DMS53 (cell line): ENCODE measurements around the gene ANKS1B.
A peak's percentile ranks its signal among the peaks of the same experiment; 100 is the strongest.
"Not testable (repeated sequence)": the region's sequence is repeated elsewhere in the genome, so short reads cannot be mapped to it uniquely, and the experiment has no call there.

Source experiments
- DNase-seq: peaks from one replicate; lab custom pipeline; 2025; lab: John Stamatoyannopoulos, UW

ANKS1B gene

GRCh38 chr12:99759444-99759843 is 225.3 kb downstream of the ANKS1B start:
- DNase-seq = no peak

- no peak for DNase-seq
Observed at GRCh38 chr12:99758997-99759396, 225.7 kb downstream of the ANKS1B start.

GRCh38 chr12:99752740-99753139 is 232.0 kb downstream of the ANKS1B start:
- no peak for DNase-seq

GRCh38 chr12:99746538-99746937 is 238.2 kb downstream of the ANKS1B start:
- DNase-seq = peak; percentile 32

- DNase-seq = no peak
Observed at GRCh38 chr12:99745895-99746294, 238.8 kb downstream of the ANKS1B start.

- no peak for DNase-seq
Observed at GRCh38 chr12:99745121-99745520, 239.6 kb downstream of the ANKS1B start.

GRCh38 chr12:99736760-99737269 is 247.9 kb downstream of the ANKS1B start:
- no peak for DNase-seq

- DNase-seq = no peak
Observed at GRCh38 chr12:99732131-99732530, 252.6 kb downstream of the ANKS1B start.

GRCh38 chr12:99722690-99723486 is 261.8 kb downstream of the ANKS1B start:
- DNase-seq = no peak

- DNase-seq = no peak
Observed at GRCh38 chr12:99721715-99722275, 262.9 kb downstream of the ANKS1B start.

- not testable (repeated sequence) for DNase-seq
Observed at GRCh38 chr12:99720083-99720465, 264.7 kb downstream of the ANKS1B start.

- DNase-seq = not testable (repeated sequence)
Observed at GRCh38 chr12:99719411-99720082, 265.2 kb downstream of the ANKS1B start.

GRCh38 chr12:99715841-99716510 is 268.8 kb downstream of the ANKS1B start:
- DNase-seq = not testable (repeated sequence)

- DNase-seq = not testable (repeated sequence)
Observed at GRCh38 chr12:99714921-99715320, 269.8 kb downstream of the ANKS1B start.

- DNase-seq = no peak
Observed at GRCh38 chr12:99713946-99714520, 270.7 kb downstream of the ANKS1B start.

GRCh38 chr12:99712281-99712680 is 272.5 kb downstream of the ANKS1B start:
- no peak for DNase-seq

GRCh38 chr12:99711246-99711645 is 273.5 kb downstream of the ANKS1B start:
- DNase-seq = no peak

- no peak for DNase-seq
Observed at GRCh38 chr12:99709619-99710018, 275.1 kb downstream of the ANKS1B start.

- no peak for DNase-seq
Observed at GRCh38 chr12:99709116-99709515, 275.6 kb downstream of the ANKS1B start.

- no peak for DNase-seq
Observed at GRCh38 chr12:99707883-99708282, 276.9 kb downstream of the ANKS1B start.

GRCh38 chr12:99706736-99707473 is 277.8 kb downstream of the ANKS1B start:
- peak; percentile 17 for DNase-seq
